DMS79 (cell line): ENCODE measurements around the gene CXCL1.

Experiments used
- DNase-seq: peaks from one replicate; lab custom pipeline; 2025; lab: John Stamatoyannopoulos, UW

Gene CXCL1

DNA sequence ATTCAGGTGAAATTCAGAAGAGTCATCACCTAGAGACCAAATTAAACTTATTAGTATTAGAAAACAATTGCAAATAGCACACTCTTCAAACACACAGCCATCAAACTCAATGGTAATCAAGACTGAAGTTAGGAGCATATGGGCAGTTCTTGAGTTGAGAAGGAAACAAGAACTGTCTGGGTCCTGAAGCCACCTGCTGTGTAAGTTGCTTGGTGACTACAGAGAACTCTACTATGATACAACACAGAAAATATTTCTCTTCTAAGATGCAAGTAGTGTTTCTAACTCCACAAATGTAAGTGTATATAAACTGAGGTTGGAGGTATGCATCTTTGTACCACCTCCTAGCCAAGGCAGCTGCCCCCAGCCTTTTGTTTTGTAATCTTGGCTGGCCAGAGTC is 16.4 kb upstream of the CXCL1 start:
- DNase-seq: no peak

DNA sequence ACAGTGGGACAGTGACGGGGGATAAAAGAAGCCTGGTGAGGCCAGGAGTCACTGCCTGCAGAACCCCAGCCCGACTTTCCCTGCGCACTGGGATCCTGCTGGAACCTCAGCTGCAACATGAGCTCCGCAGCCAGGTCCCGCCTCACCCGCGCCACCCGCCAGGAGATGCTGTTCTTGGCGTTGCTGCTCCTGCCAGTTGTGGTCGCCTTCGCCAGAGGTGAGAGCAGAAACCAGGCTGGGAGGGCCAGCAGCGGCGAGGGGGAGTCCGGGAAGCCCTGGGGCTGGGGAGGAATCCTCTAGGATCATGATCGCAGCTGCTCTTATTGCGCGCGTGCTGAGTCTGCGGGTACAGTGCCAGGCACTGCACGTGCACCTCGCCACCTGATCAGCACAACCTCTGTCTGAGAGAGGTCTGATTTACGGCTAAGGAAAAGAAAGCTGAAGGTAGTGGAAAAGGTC is 15.9 kb upstream of the CXCL1 start, which contains the start of gene PF4V1:
TSS of gene PF4V1 (plus strand) at position 51 of the 459 bp plus-strand sequence. CDS start at position 118, 67 bp downstream.
- no peak for DNase-seq

DNA sequence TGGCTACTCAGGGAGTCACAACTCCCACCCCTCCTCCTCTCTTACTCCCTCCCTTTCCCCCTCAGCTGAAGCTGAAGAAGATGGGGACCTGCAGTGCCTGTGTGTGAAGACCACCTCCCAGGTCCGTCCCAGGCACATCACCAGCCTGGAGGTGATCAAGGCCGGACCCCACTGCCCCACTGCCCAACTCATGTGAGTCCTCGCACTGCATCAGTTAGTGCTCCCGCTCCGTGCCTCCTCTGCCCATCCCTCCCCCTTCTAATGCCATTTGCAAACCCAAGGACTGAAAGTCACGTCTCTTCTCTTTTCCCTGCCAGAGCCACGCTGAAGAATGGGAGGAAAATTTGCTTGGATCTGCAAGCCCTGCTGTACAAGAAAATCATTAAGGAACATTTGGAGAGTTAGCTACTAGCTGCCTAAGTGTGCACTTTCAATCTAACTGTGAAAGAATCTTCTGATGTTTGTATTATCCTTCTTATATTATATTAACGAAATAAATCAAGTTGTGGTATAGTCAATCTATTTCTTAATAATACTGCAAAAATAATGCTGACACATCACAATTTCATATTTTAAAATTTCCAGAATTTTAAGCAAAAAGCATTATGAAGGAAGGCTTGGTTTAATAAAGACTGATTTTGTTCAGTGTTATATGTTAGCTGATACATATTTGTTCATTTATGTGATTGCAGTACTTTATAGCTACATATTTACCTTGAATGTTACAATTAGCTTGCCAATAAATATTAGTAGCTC is 15.3 kb upstream of the CXCL1 start:
- no peak for DNase-seq

DNA sequence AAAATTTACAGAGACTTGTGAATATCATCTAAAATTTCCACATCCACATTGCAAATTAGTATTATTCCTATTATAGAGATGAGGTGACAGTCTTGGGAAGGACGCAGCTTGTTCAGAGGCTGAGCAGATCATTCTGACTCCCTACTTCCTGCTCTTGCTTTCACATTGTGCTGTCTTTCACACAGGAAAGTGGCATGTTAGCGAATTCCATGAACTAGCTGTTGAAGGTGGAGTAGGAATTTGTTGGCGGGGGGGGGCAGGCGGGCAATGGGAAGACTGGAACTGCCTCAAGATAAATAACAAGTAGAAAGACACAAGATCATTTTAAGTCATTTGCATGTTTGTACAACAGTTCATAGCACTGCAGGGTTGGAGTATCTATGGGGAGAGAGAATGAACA is 13.8 kb upstream of the CXCL1 start:
- no peak for DNase-seq

DNA sequence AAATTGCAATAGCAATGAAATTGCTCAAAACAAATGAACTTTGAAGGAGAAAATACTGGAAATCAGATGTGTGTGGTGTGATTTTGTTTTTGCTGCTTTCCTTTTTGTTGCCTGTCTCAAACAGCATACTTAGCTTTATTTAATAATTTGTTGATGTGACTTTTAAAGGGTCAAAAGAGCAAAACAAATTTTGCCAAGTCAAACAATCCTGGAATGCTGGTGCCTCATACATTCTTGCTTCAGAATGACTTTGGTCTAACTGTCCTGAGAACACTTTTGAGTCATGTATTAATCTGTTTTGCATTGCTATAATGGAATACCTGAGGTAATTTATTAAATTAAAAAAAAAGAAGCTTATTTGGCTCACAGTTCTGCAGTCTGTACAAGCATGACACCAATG is 12.7 kb upstream of the CXCL1 start:
- DNase-seq: no peak

DNA sequence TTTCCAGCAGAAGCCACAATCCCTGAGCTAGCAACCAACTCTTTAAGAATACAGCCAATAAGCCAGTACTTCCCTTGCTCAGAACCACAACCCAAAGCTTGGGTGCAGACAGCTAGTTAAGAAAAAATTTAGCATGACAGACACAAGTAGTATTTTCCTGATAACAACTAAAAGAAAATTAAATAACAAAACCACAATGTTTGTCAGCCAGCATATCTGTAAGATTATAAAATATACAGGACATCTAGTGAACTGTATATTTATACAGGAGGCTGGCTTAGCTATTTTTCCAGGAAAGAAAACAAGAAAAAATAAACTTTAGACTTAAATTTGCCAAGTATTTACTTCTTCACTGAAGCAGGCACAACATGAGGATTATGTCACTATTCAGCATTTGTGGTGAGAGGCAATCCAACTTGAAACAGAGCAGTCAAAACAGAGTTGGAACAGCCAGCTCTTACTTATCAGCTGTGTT is 9.5 kb upstream of the CXCL1 start:
- no peak for DNase-seq

DNA sequence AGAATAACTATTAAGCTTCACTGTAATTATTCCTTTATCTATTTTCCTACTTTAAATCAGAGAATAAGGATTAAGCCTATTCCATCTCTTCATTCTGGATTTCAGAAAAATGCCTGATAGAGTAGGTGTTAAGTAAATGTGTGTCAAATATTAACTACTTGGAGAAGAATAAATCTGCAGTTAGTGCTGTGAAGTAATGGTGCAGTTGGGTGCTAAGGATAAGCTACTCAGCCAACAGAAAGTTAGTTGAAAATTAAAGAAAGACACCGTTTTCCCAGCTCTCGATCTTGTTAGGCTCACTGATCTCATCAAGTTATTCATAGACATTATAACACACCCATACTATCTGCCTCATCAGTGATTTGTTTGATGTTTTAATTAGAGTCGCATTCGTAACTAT is 9.0 kb upstream of the CXCL1 start:
- no peak for DNase-seq

DNA sequence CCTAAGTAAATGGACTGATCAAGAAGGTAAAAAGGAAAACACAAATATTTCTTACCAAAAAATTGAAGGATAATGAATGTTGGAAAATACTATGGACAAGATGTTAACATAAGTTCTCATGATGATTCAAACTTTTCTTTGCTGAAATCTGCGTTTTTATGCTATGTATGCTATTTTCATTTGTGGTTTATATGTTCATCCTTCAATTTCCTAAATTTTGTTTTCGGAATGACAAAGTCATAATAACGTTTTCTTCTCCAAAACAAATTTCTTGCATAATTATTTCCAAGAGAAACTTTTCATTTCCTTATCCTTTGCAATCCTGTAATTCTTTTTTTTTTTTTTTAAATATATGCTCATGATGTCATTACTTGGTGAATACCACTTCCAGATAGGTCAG is 8.3 kb upstream of the CXCL1 start:
- DNase-seq: no peak

DNA sequence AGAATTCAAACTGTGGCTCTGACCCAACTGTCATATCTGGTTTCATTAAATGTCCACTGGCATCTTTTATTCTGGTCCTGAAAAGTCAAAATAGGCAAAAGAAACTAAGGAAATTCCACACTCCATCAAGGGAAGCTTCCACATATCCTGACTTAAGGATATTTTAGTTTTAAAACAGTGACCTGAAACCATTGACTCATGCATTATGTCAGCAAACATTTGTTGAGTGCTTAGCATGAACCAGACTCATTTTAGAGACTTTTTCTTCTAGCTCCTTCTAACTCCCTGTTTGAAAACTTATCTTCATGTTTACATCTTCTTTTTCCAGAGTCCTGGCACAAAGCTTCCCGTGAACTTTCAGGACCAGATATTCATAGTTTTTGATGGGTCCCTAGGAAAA is 6.9 kb upstream of the CXCL1 start:
- no peak for DNase-seq

DNA sequence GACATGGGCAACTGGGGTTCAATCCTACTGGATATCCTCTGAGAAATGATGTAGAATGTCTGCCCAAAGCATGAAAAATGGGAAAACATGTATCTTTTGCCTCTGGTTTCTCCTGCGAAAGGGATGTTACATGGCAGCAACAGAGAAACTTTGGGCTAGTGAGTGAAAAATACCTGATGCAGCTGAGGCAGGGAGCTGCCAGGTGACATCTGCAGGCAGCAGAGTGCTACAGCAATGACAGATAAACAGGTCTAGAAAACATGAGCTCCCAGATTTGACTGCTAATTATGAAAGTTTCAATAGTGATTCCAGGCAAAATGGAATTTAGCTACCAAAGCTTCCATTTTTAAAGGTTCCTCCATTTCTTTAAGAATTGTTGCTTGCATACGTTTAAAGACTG is 4.8 kb upstream of the CXCL1 start:
- no peak for DNase-seq

DNA sequence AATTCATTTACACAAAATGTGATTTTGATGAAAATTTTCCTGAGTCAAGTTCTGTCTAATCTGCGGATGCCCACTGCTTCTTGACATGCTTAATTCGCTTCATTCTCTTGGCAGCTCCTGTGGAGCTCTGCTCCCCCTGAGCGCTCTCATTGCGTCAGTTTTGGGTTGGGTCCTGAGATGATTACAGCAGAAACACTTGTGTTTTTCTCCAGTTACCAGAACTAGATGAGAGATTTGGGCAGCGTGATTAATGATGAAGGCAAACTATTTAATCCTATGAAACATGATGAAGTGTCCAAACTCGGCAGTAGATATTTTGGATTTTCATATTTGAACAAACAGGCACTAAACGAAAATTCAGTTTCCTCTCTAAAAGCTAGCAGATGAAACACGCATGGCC is 4.2 kb upstream of the CXCL1 start:
- no peak for DNase-seq

DNA sequence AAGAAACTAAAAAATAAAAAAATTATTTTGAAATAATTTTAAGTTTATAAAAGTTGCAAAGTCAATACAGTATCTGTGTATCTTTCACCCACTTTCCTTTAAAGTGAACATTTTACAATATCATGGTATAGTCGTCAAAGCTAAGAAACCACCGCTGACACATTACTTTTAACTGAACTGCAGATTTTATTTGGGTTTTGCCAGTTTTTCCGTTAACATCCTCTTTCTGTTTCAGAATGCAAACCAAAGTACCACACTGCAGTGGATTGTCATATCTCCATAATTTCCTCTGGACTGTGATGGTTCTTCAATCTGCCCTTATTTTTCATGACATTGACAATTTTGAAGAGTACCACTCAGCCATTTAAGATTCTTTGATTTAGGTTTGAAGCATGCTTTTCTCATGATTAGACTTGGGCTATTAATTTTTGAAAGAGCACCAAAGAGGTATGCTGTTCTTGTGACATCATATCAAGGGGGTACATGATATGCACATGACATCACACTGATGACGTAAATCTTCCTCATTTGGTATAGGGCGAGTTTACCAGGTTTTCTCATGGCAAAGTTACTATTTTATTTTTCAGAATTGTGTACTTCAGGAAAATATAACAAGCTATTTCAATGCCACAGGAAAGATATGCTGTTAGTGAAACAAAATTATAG is 3.6 kb upstream of the CXCL1 start:
- no peak for DNase-seq

DNA sequence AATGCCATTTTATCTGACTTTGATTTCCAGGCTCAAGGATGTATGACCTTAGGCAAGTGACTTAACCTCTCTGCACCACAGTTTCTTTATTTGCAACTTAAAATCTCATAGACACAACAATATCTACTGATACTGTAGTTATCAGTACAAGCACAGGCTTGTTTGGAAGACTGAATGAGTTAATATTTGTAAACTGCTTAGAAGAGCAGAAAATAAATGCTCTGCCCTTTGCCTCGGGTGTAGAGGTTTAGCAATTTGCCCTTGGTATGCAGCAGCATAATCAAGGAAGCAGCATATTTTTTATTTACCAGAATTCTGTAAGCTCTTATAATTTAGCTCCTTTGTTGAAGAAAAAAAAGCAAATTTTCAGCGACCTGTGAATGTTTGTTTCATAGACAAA is 2.9 kb upstream of the CXCL1 start:
- no peak for DNase-seq

DNA sequence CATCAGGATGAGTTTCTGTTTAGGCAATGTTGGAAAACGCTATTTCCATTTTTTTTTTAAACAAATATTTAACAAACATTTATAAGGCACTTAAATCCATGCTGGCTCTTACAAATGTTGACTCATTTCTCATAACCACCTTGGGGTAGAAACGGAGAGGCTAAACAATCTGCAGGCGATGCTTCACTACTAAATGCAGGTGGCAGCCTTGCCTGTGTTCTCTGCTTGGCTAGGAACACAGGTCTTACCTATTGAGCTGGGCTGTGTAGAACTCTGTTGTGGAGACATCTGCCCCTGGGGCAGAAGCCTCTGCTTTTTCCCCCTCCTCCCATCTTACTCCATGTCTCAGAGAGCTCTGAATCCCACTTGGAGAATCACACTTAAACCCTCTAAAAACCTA is 1.4 kb upstream of the CXCL1 start:
- no peak for DNase-seq

DNA sequence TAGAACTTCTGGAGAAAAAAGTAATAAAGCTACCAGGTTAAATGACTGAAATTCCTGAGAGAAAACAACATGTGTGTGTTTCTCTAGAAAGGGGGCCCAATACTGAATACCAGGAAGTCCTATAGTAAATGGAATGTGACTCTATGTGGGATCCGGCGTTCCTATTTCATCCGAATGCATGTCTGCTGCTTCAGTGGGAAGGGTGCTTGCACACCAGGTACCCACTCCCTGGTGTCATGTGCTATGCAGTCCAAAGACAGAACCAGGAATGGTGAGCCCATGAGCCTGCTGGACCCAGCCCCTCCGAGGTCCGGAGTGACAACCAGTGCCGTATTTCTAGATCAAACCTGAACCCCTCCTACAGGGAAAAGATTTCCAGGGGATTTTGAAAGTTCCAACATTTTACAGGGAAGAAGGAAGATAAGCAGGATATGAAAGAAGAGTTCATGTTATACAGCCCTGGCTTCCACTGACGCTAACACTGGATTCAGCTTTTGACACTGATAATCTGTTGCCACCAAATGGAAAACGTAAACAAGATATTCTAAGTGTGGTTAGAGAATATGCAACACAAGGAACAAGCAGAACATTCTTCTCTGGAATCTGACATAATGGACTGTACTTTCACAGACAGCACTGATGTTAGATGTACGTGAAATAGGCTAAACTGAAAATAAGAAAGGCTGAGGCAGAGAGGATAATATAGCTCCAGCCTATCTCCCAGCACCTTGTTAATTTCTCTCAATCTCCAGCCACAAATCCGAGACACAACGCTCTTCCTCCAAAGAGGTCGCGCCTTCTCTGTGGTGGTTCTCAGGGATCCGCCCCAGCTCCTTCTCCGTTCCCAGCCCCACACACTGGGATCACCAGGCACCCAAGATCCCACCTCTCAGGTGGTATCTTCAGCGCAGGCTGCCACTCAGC is 725 bp upstream of the CXCL1 start:
- DNase-seq: no peak

DNA sequence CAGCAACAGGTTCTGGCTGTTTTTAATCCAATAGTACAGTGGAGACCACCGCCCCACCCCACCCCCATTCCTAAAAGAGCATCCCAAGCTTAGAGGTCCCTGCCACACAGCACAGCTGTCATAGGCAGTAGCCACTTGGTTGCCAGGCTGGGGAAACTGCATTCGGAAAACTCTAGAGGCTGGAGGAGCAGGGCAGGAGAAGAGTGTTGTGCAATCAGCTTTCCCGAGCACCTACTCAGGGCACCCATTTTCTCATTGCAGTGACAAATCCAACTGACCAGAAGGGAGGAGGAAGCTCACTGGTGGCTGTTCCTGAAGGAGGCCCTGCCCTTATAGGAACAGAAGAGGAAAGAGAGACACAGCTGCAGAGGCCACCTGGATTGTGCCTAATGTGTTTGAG is 1.1 kb downstream of the CXCL1 start:
- DNase-seq: no peak

DNA sequence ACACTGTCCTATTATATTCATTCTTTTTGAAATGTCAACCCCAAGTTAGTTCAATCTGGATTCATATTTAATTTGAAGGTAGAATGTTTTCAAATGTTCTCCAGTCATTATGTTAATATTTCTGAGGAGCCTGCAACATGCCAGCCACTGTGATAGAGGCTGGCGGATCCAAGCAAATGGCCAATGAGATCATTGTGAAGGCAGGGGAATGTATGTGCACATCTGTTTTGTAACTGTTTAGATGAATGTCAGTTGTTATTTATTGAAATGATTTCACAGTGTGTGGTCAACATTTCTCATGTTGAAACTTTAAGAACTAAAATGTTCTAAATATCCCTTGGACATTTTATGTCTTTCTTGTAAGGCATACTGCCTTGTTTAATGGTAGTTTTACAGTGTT is 1.6 kb downstream of the CXCL1 start:
- DNase-seq: no peak

DNA sequence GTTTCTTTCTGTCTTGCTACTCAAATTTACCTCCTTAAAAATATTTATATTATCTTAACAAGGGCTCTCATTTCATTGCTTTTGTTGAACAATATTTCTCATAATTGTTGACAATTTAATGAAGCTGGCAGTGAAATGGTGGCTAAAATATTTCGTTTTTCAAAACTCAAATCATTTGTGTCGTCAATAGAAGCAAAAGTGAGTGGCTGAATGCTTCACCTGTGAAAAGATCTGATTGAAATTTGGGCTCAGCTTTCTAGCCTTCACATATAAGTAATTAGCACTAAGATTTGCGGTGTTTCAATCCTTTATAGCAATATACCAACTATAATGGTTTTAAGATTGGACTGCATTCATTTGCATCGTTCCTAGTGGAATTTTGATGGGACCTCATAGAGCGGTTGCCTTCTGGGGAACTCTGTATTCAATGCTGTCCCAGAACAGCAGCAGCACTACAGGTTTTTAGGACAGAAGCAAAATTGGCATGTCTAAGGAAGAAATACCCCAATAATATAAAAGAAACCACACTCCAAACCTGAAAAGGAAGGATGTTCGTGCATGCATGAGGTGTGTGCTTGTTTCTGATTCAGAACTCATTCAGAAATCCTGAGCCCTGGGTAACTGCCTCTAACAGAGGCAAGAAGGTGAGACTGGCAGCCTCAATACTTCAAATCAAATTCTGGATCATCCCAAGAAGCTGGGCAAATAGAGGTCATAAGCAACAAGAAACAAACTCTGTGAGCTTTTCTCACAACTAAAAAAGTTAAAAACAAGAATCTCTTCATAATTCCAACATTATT is 2.5 kb downstream of the CXCL1 start:
- no peak for DNase-seq

DNA sequence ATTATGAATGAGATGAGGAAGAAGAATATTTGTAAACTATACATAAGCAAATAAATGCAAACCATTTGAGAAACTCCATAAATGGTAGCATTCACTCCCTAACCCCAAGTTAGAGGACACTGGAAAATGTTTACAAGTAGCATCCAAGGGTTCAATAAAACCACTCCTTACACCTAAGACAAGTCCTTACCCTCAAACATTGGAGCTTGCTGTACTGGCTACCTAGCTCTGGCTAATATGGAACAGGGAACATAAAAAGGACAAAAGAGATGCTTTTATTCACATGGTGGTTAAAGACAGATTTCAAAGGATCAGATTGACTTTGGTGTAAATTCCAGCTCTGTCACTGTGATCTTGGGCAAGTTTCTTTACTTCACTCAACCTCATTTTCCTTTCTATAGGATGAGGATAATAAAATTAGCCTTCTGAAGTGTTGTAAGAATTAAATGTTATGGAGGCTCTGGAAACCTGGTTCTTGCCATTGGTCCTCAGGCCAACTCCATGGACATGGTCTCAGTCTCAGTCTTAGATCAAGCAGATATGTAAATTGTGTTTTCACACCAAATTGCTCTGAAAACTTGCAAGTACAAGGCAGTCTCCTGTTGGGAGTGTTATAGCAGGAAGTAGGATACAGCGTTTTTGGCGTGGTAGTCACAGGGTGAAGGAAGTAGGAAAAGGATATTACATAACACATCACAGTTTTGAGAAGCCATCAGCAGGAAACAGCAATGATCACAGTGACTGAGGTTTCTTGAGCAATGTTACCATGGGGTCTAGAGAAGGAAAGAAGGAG is 3.3 kb downstream of the CXCL1 start:
- no peak for DNase-seq

DNA sequence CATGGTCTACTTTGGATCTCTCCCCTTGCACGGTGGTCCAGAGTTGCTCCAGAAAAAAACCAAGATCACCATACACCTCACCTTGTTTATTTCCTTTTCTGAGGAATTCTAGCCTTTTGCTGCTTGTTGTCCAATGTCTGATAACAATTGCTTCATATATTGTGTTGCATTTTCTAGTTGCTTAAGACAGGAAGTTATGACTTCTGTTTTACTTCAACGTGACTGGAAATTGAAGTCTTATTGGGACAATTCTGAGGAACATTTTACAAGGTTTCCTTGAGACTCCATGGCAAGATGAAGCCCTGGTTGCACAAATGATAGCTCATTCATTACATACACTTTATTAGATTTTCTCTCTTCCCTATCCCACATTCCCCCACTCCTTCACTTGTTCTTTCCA is 5.2 kb downstream of the CXCL1 start:
- DNase-seq: no peak

DNA sequence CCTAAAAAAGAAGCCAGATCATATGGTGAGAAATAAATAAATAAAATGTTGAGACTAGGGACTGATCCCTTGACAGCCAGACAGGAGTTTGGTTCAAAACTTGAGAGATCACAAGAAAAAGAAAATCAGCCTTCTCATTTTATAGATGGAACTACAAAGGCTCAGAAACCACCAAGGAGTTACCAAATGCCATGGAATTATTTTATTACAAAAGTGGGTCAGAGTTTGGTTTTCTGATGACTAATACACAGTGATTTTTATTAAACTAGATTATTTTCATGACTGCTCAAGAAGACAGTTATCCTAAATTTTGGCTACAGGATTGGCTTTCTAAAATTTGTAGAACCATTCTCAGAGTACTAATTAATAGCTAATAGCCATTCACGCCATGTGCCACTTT is 6.2 kb downstream of the CXCL1 start:
- no peak for DNase-seq
